ENCODE data around the gene NAT9.

DNA sequence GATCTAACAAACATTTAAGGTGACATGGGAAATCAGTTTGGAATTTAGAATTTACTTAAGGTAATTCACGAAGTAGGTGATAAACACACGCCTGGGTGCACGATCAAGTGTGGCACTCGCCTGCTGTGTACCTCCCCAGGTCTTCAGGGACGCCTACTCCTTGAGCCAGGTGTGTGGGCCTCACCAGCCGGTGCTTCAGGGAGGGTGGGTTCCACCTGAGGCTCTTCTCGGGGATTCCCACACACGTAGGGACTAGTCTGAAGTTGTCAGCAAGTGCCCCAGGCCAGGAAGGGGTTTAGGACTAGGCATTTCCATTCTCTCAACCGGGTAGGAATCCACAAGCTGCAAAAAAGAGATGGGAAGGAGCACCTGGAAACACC, 9.8 kb upstream of the NAT9 start:
- TF ChIP-seq NFE2L2 (IDR thresholded peaks at IDR 0.05; ENCODE audit: low read depth, low read length): no peak
- TF ChIP-seq CTCF (conservative IDR thresholded peaks at IDR 0.05; ENCODE audit: low read depth, low read length): no peak
- no peak for TF ChIP-seq USF2 (IDR thresholded peaks at IDR 0.05; ENCODE audit: low read depth, low read length)
- no peak for TF ChIP-seq POLR2A (IDR thresholded peaks at IDR 0.05; ENCODE audit: low read depth, low read length)
- no peak for TF ChIP-seq MAZ (IDR thresholded peaks at IDR 0.05; ENCODE audit: borderline replicate concordance, low read depth, low read length)
- TF ChIP-seq RAD21 (IDR thresholded peaks at IDR 0.05; ENCODE audit: low read length): no peak

All from IMR-90 (cell line).